ENCODE data around the gene NDUFB8. TPM values are rescaled to one million over a fixed set of nuclear protein-coding genes. Genes with fewer than 3 reads are reported as not detected.

The NDUFB8 gene
- total and polyA plus RNA-seq, 2 donors (not counting 1 experiment from before 2014, with no cell fraction given) = 160 to 167 TPM

GRCh38 chr10:100482181-100482833 is 47.4 kb downstream of the NDUFB8 start:
- peak overlapping the region; percentile 81 for H3K4me2 ChIP-seq (ENCODE audit: extremely low read depth, insufficient read depth, low read length)
- no peaks in the 10 kb centered on the region for H3K9me3 ChIP-seq (ENCODE audit: control insufficient read depth, insufficient read depth, low read depth, low read length)
- TF ChIP-seq EZH2 (IDR thresholded peaks at IDR 0.05; ENCODE audit: low read length, missing control alignments) (peak; percentile 59), CTCF (conservative IDR thresholded peaks at IDR 0.05 in 1 of 2, IDR thresholded peaks at IDR 0.05 in 1 of 2; ENCODE audit: low read depth in 1 of 2, low read length in 2 of 2) (peak; percentile 78 to 83)
- H2AFZ ChIP-seq (ENCODE audit: low read length) = peak overlapping the region; percentile 4
- peaks cover 27% of the 10 kb centered on the region for H3K27me3 ChIP-seq (ENCODE audit: control insufficient read depth, insufficient read depth, low read length)
- H3K4me1 ChIP-seq (ENCODE audit: control insufficient read depth, extremely low read depth, insufficient read depth, low read length) = no peaks in the 10 kb centered on the region
- H4K20me1 ChIP-seq (ENCODE audit: control insufficient read depth, extremely low read depth, insufficient read depth, low read length) = no peaks in the 10 kb centered on the region
- H3K79me2 ChIP-seq (ENCODE audit: control insufficient read depth, insufficient read depth, low read length) = no peaks in the 10 kb centered on the region
- peak overlapping the region; percentile 39 to 50 (median 44) for H3K4me3 ChIP-seq (replicated peaks in 1 of 4; ENCODE audit: control extremely low read depth in 1 of 4, insufficient read depth in 1 of 4, low read depth in 3 of 4, low read length in 4 of 4)
- peak; percentile 66 to 68 for DNase-seq (ENCODE audit: low read depth in 2 of 2)
- no peak overlapping the region for H3K27ac ChIP-seq (ENCODE audit: insufficient read depth, low read length)
- no peaks in the 10 kb centered on the region for H3K36me3 ChIP-seq (ENCODE audit: control insufficient read depth, insufficient read depth, low read length)
- H3K9ac ChIP-seq (ENCODE audit: insufficient read depth, low read length) = no peak overlapping the region

GRCh38 chr10:100481462-100482081 is 48.1 kb downstream of the NDUFB8 start:
- Histone ChIP-seq H4K20me1 (ENCODE audit: control insufficient read depth, extremely low read depth, insufficient read depth, low read length) (no peaks in the 10 kb centered on the region), H2AFZ (ENCODE audit: low read length) (peak overlapping the region; percentile 4), H3K4me2 (ENCODE audit: extremely low read depth, insufficient read depth, low read length) (peak overlapping the region; percentile 81), H3K9ac (ENCODE audit: insufficient read depth, low read length) (no peak overlapping the region), H3K4me1 (ENCODE audit: control insufficient read depth, extremely low read depth, insufficient read depth, low read length) (no peaks in the 10 kb centered on the region), H3K36me3 (ENCODE audit: control insufficient read depth, insufficient read depth, low read length) (no peaks in the 10 kb centered on the region), H3K79me2 (ENCODE audit: control insufficient read depth, insufficient read depth, low read length) (no peaks in the 10 kb centered on the region), H3K27ac (ENCODE audit: insufficient read depth, low read length) (no peak overlapping the region), H3K27me3 (ENCODE audit: control insufficient read depth, insufficient read depth, low read length) (peaks cover 27% of the 10 kb centered on the region), H3K4me3 (replicated peaks in 1 of 4; ENCODE audit: control extremely low read depth in 1 of 4, insufficient read depth in 1 of 4, low read depth in 3 of 4, low read length in 4 of 4) (peak overlapping the region; percentile 39 to 50 (median 44)), H3K9me3 (ENCODE audit: control insufficient read depth, insufficient read depth, low read depth, low read length) (no peaks in the 10 kb centered on the region)
- peak; percentile 70 to 84 for DNase-seq (ENCODE audit: low read depth in 2 of 2)
- TF ChIP-seq CTCF (conservative IDR thresholded peaks at IDR 0.05 in 1 of 2, IDR thresholded peaks at IDR 0.05 in 1 of 2; ENCODE audit: low read depth in 1 of 2, low read length in 2 of 2) = no peak
- no peak for TF ChIP-seq EZH2 (IDR thresholded peaks at IDR 0.05; ENCODE audit: low read length, missing control alignments)

GRCh38 chr10:100480002-100480401 is 49.7 kb downstream of the NDUFB8 start:
- Histone ChIP-seq H3K4me1 (ENCODE audit: control insufficient read depth, extremely low read depth, insufficient read depth, low read length) (no peaks in the 10 kb centered on the region), H2AFZ (ENCODE audit: low read length) (no peak overlapping the region), H3K9ac (ENCODE audit: insufficient read depth, low read length) (no peak overlapping the region), H3K27ac (ENCODE audit: insufficient read depth, low read length) (no peak overlapping the region), H3K27me3 (ENCODE audit: control insufficient read depth, insufficient read depth, low read length) (peaks cover 27% of the 10 kb centered on the region), H3K9me3 (ENCODE audit: control insufficient read depth, insufficient read depth, low read depth, low read length) (no peaks in the 10 kb centered on the region), H3K79me2 (ENCODE audit: control insufficient read depth, insufficient read depth, low read length) (no peaks in the 10 kb centered on the region), H3K36me3 (ENCODE audit: control insufficient read depth, insufficient read depth, low read length) (no peaks in the 10 kb centered on the region), H3K4me3 (replicated peaks in 1 of 4; ENCODE audit: control extremely low read depth in 1 of 4, insufficient read depth in 1 of 4, low read depth in 3 of 4, low read length in 4 of 4) (no peak overlapping the region), H3K4me2 (ENCODE audit: extremely low read depth, insufficient read depth, low read length) (no peak overlapping the region), H4K20me1 (ENCODE audit: control insufficient read depth, extremely low read depth, insufficient read depth, low read length) (no peaks in the 10 kb centered on the region)
- no peak for TF ChIP-seq EZH2 (IDR thresholded peaks at IDR 0.05; ENCODE audit: low read length, missing control alignments)
- TF ChIP-seq CTCF (conservative IDR thresholded peaks at IDR 0.05 in 1 of 2, IDR thresholded peaks at IDR 0.05 in 1 of 2; ENCODE audit: low read depth in 1 of 2, low read length in 2 of 2) = no peak
- no peak for DNase-seq (ENCODE audit: low read depth in 2 of 2)

All from fibroblast of lung (primary cell).